ENCODE results near the gene PMPCA.

The PMPCA gene

GRCh38 chr9:136373300-136374182, 36.9 kb upstream of the PMPCA start, which contains the start of gene CARD9:
CARD9 (minus strand) TSS chr9:136373669; CDS start chr9:136372078, 1,591 bp downstream.
- DNase-seq (ENCODE audit: low read depth): no peak

- DNase-seq (ENCODE audit: low read depth): no peak
Measured at GRCh38 chr9:136374183-136374575, 36.3 kb upstream of the PMPCA start.

- no peak for DNase-seq (ENCODE audit: low read depth)
Measured at GRCh38 chr9:136375096-136375495, 35.4 kb upstream of the PMPCA start.

GRCh38 chr9:136376457-136376856, 34.0 kb upstream of the PMPCA start:
- no peak for DNase-seq (ENCODE audit: low read depth)

GRCh38 chr9:136377341-136378169, 32.9 kb upstream of the PMPCA start:
- DNase-seq (ENCODE audit: low read depth): no peak

- DNase-seq (ENCODE audit: low read depth): no peak
Measured at GRCh38 chr9:136378170-136379002, 32.1 kb upstream of the PMPCA start.

GRCh38 chr9:136379003-136379287, 31.5 kb upstream of the PMPCA start:
- DNase-seq (ENCODE audit: low read depth): no peak

- DNase-seq (ENCODE audit: low read depth): no peak
Measured at GRCh38 chr9:136379401-136379800, 31.1 kb upstream of the PMPCA start.

GRCh38 chr9:136379891-136380290, 30.6 kb upstream of the PMPCA start:
- DNase-seq (ENCODE audit: low read depth): no peak

- no peak for DNase-seq (ENCODE audit: low read depth)
Measured at GRCh38 chr9:136380381-136380780, 30.1 kb upstream of the PMPCA start.

- no peak for DNase-seq (ENCODE audit: low read depth)
Measured at GRCh38 chr9:136381311-136381710, 29.1 kb upstream of the PMPCA start.

GRCh38 chr9:136381966-136382513, 28.4 kb upstream of the PMPCA start:
- no peak for DNase-seq (ENCODE audit: low read depth)

GRCh38 chr9:136383436-136383835, 27.0 kb upstream of the PMPCA start:
- DNase-seq (ENCODE audit: low read depth): no peak

- no peak for DNase-seq (ENCODE audit: low read depth)
Measured at GRCh38 chr9:136385015-136385414, 25.4 kb upstream of the PMPCA start.

GRCh38 chr9:136386018-136386417, 24.4 kb upstream of the PMPCA start:
- no peak for DNase-seq (ENCODE audit: low read depth)

- DNase-seq (ENCODE audit: low read depth): no peak
Measured at GRCh38 chr9:136387217-136387616, 23.2 kb upstream of the PMPCA start.

- no peak for DNase-seq (ENCODE audit: low read depth)
Measured at GRCh38 chr9:136389396-136389795, 21.1 kb upstream of the PMPCA start.

- DNase-seq (ENCODE audit: low read depth): no peak
Measured at GRCh38 chr9:136391737-136392537, 18.5 kb upstream of the PMPCA start.

GRCh38 chr9:136392538-136393449, 17.7 kb upstream of the PMPCA start:
- no peak for DNase-seq (ENCODE audit: low read depth)

GRCh38 chr9:136393531-136393930, 16.9 kb upstream of the PMPCA start:
- no peak for DNase-seq (ENCODE audit: low read depth)
